22Rv1 (cell line): Measurements from ENCODE around the gene PDE1A.
"Not testable (repeated sequence)": the region's sequence is repeated elsewhere in the genome, so short reads cannot be mapped to it uniquely, and the experiment has no call there.

Experiments
- H3K27ac ChIP-seq: fragments of 450-650 bp; 2 replicates; pipeline ENCODE4 v1.5.1; 2017
- CTCF ChIP-seq: fragments of 450-650 bp; IDR thresholded peaks from 2 replicates; pipeline ENCODE4 v1.5.1; 2017; ENCODE audit warnings: mild to moderate bottlenecking
- ZFX ChIP-seq: fragments of 450-650 bp; IDR thresholded peaks from 2 replicates; pipeline ENCODE4 v1.6.1; 2017; ENCODE audit warnings: antibody characterized with exemption, borderline replicate concordance

Gene PDE1A

DNA sequence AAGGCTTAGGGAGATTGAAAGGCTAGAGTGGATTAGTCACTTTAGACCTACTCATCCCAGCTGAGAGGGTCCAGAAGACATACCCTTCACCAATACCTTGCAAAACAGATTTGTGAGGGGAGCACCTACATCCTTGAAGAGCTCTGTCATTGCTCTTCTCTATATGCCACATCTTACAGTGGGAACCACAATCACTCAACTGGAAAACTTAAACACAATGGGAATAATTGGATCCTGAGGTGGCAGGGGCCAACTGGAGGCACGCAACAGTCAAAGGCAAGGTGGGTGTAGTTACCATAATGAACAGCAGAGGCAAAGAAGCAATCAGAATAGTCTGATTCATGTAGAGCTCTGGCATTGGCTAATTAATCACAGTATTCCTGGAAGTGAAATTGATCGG, 35.4 kb downstream of the PDE1A start:
- no peak for TF ChIP-seq CTCF
- no peak for TF ChIP-seq ZFX
- no peak overlapping the region for H3K27ac ChIP-seq

GRCh38 chr2:182386267-182386880, 40.5 kb downstream of the PDE1A start:
- H3K27ac ChIP-seq, result not testable (repeated sequence)

GRCh38 chr2:182384860-182385259, 42.0 kb downstream of the PDE1A start:
- TF ChIP-seq CTCF (no peak), ZFX (no peak)
- no peak overlapping the region for H3K27ac ChIP-seq

- H3K27ac ChIP-seq, result no peak overlapping the region
- no peak for TF ChIP-seq ZFX
- no peak for TF ChIP-seq CTCF
These were observed 45.6 kb downstream of the PDE1A start for GRCh38 chr2:182381225-182381624.

- H3K27ac ChIP-seq, result no peak overlapping the region
- TF ChIP-seq CTCF (no peak), ZFX (no peak)
These were observed 47.6 kb downstream of the PDE1A start for GRCh38 chr2:182379241-182379640.

- TF ChIP-seq CTCF (no peak), ZFX (no peak)
- no peak overlapping the region for H3K27ac ChIP-seq
These were observed 48.1 kb downstream of the PDE1A start for GRCh38 chr2:182378759-182379158.

DNA sequence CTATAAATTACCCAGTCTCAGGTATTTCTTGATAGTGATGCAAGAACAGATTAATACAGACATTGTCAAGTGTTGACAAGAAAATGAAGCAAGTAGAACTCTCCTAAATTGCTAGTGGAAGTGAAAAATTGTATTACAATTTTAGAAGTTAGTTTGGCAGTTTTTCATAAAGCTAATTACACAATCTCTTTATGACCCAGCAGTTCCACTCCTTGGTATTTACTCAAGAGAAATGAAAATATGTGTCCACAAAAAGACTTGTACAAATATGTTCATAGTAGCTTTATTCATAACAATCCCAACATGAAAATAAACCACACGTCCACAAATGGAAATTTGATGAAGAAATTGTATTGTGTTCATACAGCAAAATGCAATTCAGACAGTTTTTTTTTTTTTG, 49.4 kb downstream of the PDE1A start:
- no peak for TF ChIP-seq CTCF
- no peak for TF ChIP-seq ZFX
- no peak overlapping the region for H3K27ac ChIP-seq

DNA sequence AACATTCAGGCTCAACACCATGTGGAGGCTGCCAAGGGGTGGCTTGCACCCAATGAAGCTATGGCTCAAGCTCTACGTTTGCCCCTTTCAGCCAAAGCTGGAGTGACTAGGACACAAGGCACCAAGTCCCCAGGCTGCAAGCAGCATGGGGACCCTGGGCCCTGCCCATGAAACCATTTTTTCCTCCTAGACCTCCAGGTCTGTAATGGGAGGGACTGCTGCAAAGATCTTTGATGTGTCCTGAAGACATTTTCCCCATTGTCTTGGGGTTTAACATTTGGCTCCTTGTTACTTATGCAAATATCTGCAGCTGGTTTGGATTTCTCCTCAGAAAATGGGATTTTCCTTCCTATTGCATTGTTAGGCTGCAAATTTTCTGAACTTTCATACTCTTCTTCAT, 51.0 kb downstream of the PDE1A start:
- no peak for TF ChIP-seq CTCF
- TF ChIP-seq ZFX, result no peak
- H3K27ac ChIP-seq, result no peak overlapping the region
